HepG2 (cell line): ENCODE results near the gene FSCN2. TPM values are rescaled to one million over a fixed set of nuclear protein-coding genes. Genes with fewer than 3 reads are reported as not detected.

Experiments used
- CCDC6 ChIP-seq: sonication (generic); formaldehyde crosslinking; IDR thresholded peaks from 2 replicates; pipeline ENCODE4 v1.8.1; 2022; ENCODE audit warnings: mild to moderate bottlenecking, missing genetic modification reagents, moderate library complexity
- CEBPZ ChIP-seq: IDR thresholded peaks from 2 replicates; pipeline ENCODE4 v1.6.1; 2012; ENCODE audit warnings: low read length, improper control_type of control experiment
- CENPT ChIP-seq: sonication (generic); formaldehyde crosslinking; IDR thresholded peaks from 2 replicates; pipeline ENCODE4 v1.8.0; 2022; ENCODE audit warnings: low read depth, mild to moderate bottlenecking, moderate library complexity, missing genetic modification reagents
- DNMT1 ChIP-seq: sonication (generic); formaldehyde crosslinking; IDR thresholded peaks from 2 replicates; pipeline ENCODE4 v1.5.1; 2020; ENCODE audit warnings: mild to moderate bottlenecking, missing genetic modification reagents
- ETV5 ChIP-seq: IDR thresholded peaks from 2 replicates; pipeline ENCODE4 v1.6.1; 2018; ENCODE audit warnings: missing biosample characterization, missing genetic modification reagents, inconsistent platforms, borderline replicate concordance
- ETV6 ChIP-seq: sonication (generic); formaldehyde crosslinking; conservative IDR thresholded peaks from 2 replicates; pipeline ENCODE4 v1.4.0; 2020; ENCODE audit warnings: missing genetic modification reagents
- FIP1L1 ChIP-seq: fragments of 200-400 bp; formaldehyde crosslinking; IDR thresholded peaks from 2 replicates; pipeline ENCODE4 v1.6.1; 2018; ENCODE audit warnings: low read depth, mild to moderate bottlenecking, low read length, moderate library complexity, borderline replicate concordance; ENCODE audit not compliant: insufficient read depth
- HHEX ChIP-seq: IDR thresholded peaks from 2 replicates; pipeline ENCODE4 v1.6.1; 2016; ENCODE audit warnings: control low read depth
- PLSCR1 ChIP-seq: sonication (generic); formaldehyde crosslinking; IDR thresholded peaks from 2 replicates; pipeline ENCODE4 v1.5.0; 2020; ENCODE audit warnings: missing genetic modification reagents, mild to moderate bottlenecking, borderline replicate concordance
- RBAK ChIP-seq: sonication (generic); formaldehyde crosslinking; IDR thresholded peaks from 2 replicates; pipeline ENCODE4 v1.5.1; 2020; ENCODE audit warnings: mild to moderate bottlenecking, missing genetic modification reagents
- TCF7 ChIP-seq: sonication (generic); IDR thresholded peaks from 2 replicates; pipeline ENCODE4 v1.6.1; 2016; ENCODE audit warnings: antibody characterized with exemption, low read depth
- U2AF1 ChIP-seq: fragments of 200-400 bp; formaldehyde crosslinking; optimal IDR thresholded peaks from 2 replicates; pipeline ENCODE3; 2017; ENCODE audit warnings: mild to moderate bottlenecking, low read depth, low read length
- YY1 ChIP-seq: IDR thresholded peaks from 2 replicates; pipeline ENCODE4 v1.6.1; 2011; ENCODE audit warnings: low read length, low read depth, moderate library complexity, mild to moderate bottlenecking; ENCODE audit not compliant: insufficient read depth, insufficient replicate concordance
- ZFP36L1 ChIP-seq: sonication (generic); formaldehyde crosslinking; IDR thresholded peaks from 2 replicates; pipeline ENCODE4 v1.8.0; 2022; ENCODE audit warnings: mild to moderate bottlenecking, missing genetic modification reagents, moderate library complexity
- ZNF101 ChIP-seq: sonication (generic); formaldehyde crosslinking; IDR thresholded peaks from 2 replicates; pipeline ENCODE4 v1.4.0; 2020; ENCODE audit warnings: mild to moderate bottlenecking, low read depth, missing genetic modification reagents, borderline replicate concordance
- ZNF577 ChIP-seq: sonication (generic); formaldehyde crosslinking; IDR thresholded peaks from 2 replicates; pipeline ENCODE4 v1.4.0; 2020; ENCODE audit warnings: mild to moderate bottlenecking, low read depth, missing genetic modification reagents, borderline replicate concordance
- ZNF740 ChIP-seq: sonication (generic); formaldehyde crosslinking; IDR thresholded peaks from 2 replicates; pipeline ENCODE4 v1.4.0; 2020; ENCODE audit warnings: missing genetic modification reagents
- ZNF788 ChIP-seq: sonication (generic); formaldehyde crosslinking; IDR thresholded peaks from 2 replicates; pipeline ENCODE4 v1.5.0; 2020; ENCODE audit warnings: mild to moderate bottlenecking, missing genetic modification reagents, borderline replicate concordance
- polyA plus RNA-seq, 8 experiments: library from polyadenylated mRNA; depleted of rRNA in 3 of 8; stranded (reverse) in 7 of 8; unstranded in 1 of 8; fragments of >200 nt; fragmentation: Illumina TruSeq in 4 of 8; extraction: Trizol in 4 of 8; gene quantifications; 2 replicates each; pipeline versions ENCODE4 v1.2.1 to v1.2.3, GENCODE V29; 2011 to 2016; ENCODE audit warnings: low read depth in 4 of 8, missing spikeins in 1 of 8, mixed read lengths in 1 of 8; ENCODE audit not compliant: insufficient read depth in 1 of 8
- total RNA-seq, 5 experiments: library from RNA; depleted of rRNA; stranded (reverse); fragments of >200 nt; fragmentation: Illumina TruSeq; extraction: Trizol; gene quantifications; 2 replicates each; pipeline ENCODE4 v1.2.3, GENCODE V29; 2016; ENCODE audit warnings: low read depth in 1 of 5
- TF ChIP-seq, protein P1 (sequence below): sonication (generic); formaldehyde crosslinking; IDR thresholded peaks from 2 replicates; pipeline ENCODE4 v1.8.1; 2023; ENCODE audit warnings: mild to moderate bottlenecking, missing genetic modification reagents, borderline replicate concordance
- TF ChIP-seq, protein P2 (sequence below): sonication (generic); formaldehyde crosslinking; IDR thresholded peaks from 2 replicates; pipeline ENCODE4 v1.4.0; 2020; ENCODE audit warnings: missing genetic modification reagents, mild to moderate bottlenecking, borderline replicate concordance

Gene FSCN2
- total and polyA plus RNA-seq, 2 of the 13 experiments (the other 11 are each of a cell fraction or from before 2014, with no cell fraction given): 0.09 TPM; not detected in 1

GRCh38 chr17:81512562-81513371 is 15.4 kb upstream of the FSCN2 start, which contains the start of gene ACTG1 (continued):
- TF ChIP-seq CEBPZ: no peak
- no peak for TF ChIP-seq ZNF577 (CRISPR knock-in tag)
- TF ChIP-seq ZNF101 (CRISPR knock-in tag): no peak
- TF ChIP-seq, protein P1, sequence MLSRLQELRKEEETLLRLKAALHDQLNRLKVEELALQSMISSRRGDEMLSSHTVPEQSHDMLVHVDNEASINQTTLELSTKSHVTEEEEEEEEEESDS (CRISPR knock-in tag): no peak
- TF ChIP-seq ZFP36L1 (CRISPR knock-in tag): no peak
- no peak for TF ChIP-seq DNMT1 (CRISPR knock-in tag)
- TF ChIP-seq ETV5: peak; percentile 49; the same call in 1 of the 2 replicates
- TF ChIP-seq CENPT (CRISPR knock-in tag): no peak
- TF ChIP-seq, protein P2, sequence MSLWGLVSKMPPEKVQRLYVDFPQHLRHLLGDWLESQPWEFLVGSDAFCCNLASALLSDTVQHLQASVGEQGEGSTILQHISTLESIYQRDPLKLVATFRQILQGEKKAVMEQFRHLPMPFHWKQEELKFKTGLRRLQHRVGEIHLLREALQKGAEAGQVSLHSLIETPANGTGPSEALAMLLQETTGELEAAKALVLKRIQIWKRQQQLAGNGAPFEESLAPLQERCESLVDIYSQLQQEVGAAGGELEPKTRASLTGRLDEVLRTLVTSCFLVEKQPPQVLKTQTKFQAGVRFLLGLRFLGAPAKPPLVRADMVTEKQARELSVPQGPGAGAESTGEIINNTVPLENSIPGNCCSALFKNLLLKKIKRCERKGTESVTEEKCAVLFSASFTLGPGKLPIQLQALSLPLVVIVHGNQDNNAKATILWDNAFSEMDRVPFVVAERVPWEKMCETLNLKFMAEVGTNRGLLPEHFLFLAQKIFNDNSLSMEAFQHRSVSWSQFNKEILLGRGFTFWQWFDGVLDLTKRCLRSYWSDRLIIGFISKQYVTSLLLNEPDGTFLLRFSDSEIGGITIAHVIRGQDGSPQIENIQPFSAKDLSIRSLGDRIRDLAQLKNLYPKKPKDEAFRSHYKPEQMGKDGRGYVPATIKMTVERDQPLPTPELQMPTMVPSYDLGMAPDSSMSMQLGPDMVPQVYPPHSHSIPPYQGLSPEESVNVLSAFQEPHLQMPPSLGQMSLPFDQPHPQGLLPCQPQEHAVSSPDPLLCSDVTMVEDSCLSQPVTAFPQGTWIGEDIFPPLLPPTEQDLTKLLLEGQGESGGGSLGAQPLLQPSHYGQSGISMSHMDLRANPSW (CRISPR knock-in tag): no peak
- TF ChIP-seq HHEX (CRISPR knock-in tag): no peak
- TF ChIP-seq U2AF1: no peak
- TF ChIP-seq YY1: peak; percentile 81
- peak; percentile 52; the same call in 1 of the 2 replicates for TF ChIP-seq ZNF788 (CRISPR knock-in tag)
- TF ChIP-seq TCF7: no peak
- no peak for TF ChIP-seq RBAK (CRISPR knock-in tag)
- 0 out of 2 replicates have a peak, but pooled peaks have one; percentile 25 for TF ChIP-seq CCDC6 (CRISPR knock-in tag)
- TF ChIP-seq PLSCR1 (CRISPR knock-in tag): no peak
- TF ChIP-seq ZNF740 (CRISPR knock-in tag): 0 out of 2 replicates have a peak, but pooled peaks have one; percentile 31
- TF ChIP-seq FIP1L1: no peak
- TF ChIP-seq ETV6 (CRISPR knock-in tag): 0 out of 2 replicates have a peak, but pooled peaks have one; percentile 34
